ENCODE measurements around the gene RAB6B. TPM values are rescaled to one million over a fixed set of nuclear protein-coding genes. Genes with fewer than 3 reads are reported as not detected.

Gene RAB6B
- total and polyA plus RNA-seq, 2 donors (not counting 1 experiment from before 2014, with no cell fraction given), result 0.83 to 1.5 TPM

- Histone ChIP-seq H3K4me2 (ENCODE audit: extremely low read depth, insufficient read depth, low read length) (no peak overlapping the region), H3K9me3 (ENCODE audit: control insufficient read depth, insufficient read depth, low read depth, low read length) (no peaks in the 10 kb centered on the region), H4K20me1 (ENCODE audit: control insufficient read depth, extremely low read depth, insufficient read depth, low read length) (no peaks in the 10 kb centered on the region), H3K4me3 (replicated peaks in 1 of 4; ENCODE audit: control extremely low read depth in 1 of 4, insufficient read depth in 1 of 4, low read depth in 3 of 4, low read length in 4 of 4) (no peak overlapping the region), H3K79me2 (ENCODE audit: control insufficient read depth, insufficient read depth, low read length) (no peaks in the 10 kb centered on the region), H3K9ac (ENCODE audit: insufficient read depth, low read length) (no peak overlapping the region), H3K4me1 (ENCODE audit: control insufficient read depth, extremely low read depth, insufficient read depth, low read length) (peaks cover 2% of the 10 kb centered on the region), H2AFZ (ENCODE audit: low read length) (no peak overlapping the region), H3K27me3 (ENCODE audit: control insufficient read depth, insufficient read depth, low read length) (peaks cover 2% of the 10 kb centered on the region), H3K36me3 (ENCODE audit: control insufficient read depth, insufficient read depth, low read length) (no peaks in the 10 kb centered on the region), H3K27ac (ENCODE audit: insufficient read depth, low read length) (no peak overlapping the region)
- DNase-seq (ENCODE audit: low read depth in 2 of 2), result no peak
- TF ChIP-seq EZH2 (IDR thresholded peaks at IDR 0.05; ENCODE audit: low read length, missing control alignments) (no peak), CTCF (conservative IDR thresholded peaks at IDR 0.05 in 1 of 2, IDR thresholded peaks at IDR 0.05 in 1 of 2; ENCODE audit: low read depth in 1 of 2, low read length in 2 of 2) (no peak)
Observed at GRCh38 chr3:133838296-133838789, 57.3 kb downstream of the RAB6B start.

GRCh38 chr3:133837487-133838295, 58.0 kb downstream of the RAB6B start:
- no peak overlapping the region for H3K4me2 ChIP-seq (ENCODE audit: extremely low read depth, insufficient read depth, low read length)
- no peaks in the 10 kb centered on the region for H3K79me2 ChIP-seq (ENCODE audit: control insufficient read depth, insufficient read depth, low read length)
- peaks cover 2% of the 10 kb centered on the region for H3K27me3 ChIP-seq (ENCODE audit: control insufficient read depth, insufficient read depth, low read length)
- H3K4me1 ChIP-seq (ENCODE audit: control insufficient read depth, extremely low read depth, insufficient read depth, low read length), result no peaks in the 10 kb centered on the region
- no peaks in the 10 kb centered on the region for H3K9me3 ChIP-seq (ENCODE audit: control insufficient read depth, insufficient read depth, low read depth, low read length)
- H3K9ac ChIP-seq (ENCODE audit: insufficient read depth, low read length), result no peak overlapping the region
- no peak overlapping the region for H3K27ac ChIP-seq (ENCODE audit: insufficient read depth, low read length)
- no peak for TF ChIP-seq CTCF (conservative IDR thresholded peaks at IDR 0.05 in 1 of 2, IDR thresholded peaks at IDR 0.05 in 1 of 2; ENCODE audit: low read depth in 1 of 2, low read length in 2 of 2)
- TF ChIP-seq EZH2 (IDR thresholded peaks at IDR 0.05; ENCODE audit: low read length, missing control alignments), result no peak
- H4K20me1 ChIP-seq (ENCODE audit: control insufficient read depth, extremely low read depth, insufficient read depth, low read length), result no peaks in the 10 kb centered on the region
- no peak for DNase-seq (ENCODE audit: low read depth in 2 of 2)
- H3K4me3 ChIP-seq (replicated peaks in 1 of 4; ENCODE audit: control extremely low read depth in 1 of 4, insufficient read depth in 1 of 4, low read depth in 3 of 4, low read length in 4 of 4), result no peak overlapping the region
- no peaks in the 10 kb centered on the region for H3K36me3 ChIP-seq (ENCODE audit: control insufficient read depth, insufficient read depth, low read length)
- H2AFZ ChIP-seq (ENCODE audit: low read length), result no peak overlapping the region

- Histone ChIP-seq H3K4me2 (ENCODE audit: extremely low read depth, insufficient read depth, low read length) (no peak overlapping the region), H4K20me1 (ENCODE audit: control insufficient read depth, extremely low read depth, insufficient read depth, low read length) (no peaks in the 10 kb centered on the region), H2AFZ (ENCODE audit: low read length) (no peak overlapping the region), H3K9me3 (ENCODE audit: control insufficient read depth, insufficient read depth, low read depth, low read length) (no peaks in the 10 kb centered on the region), H3K9ac (ENCODE audit: insufficient read depth, low read length) (no peak overlapping the region), H3K79me2 (ENCODE audit: control insufficient read depth, insufficient read depth, low read length) (no peaks in the 10 kb centered on the region), H3K4me1 (ENCODE audit: control insufficient read depth, extremely low read depth, insufficient read depth, low read length) (no peaks in the 10 kb centered on the region), H3K36me3 (ENCODE audit: control insufficient read depth, insufficient read depth, low read length) (no peaks in the 10 kb centered on the region), H3K27ac (ENCODE audit: insufficient read depth, low read length) (no peak overlapping the region), H3K27me3 (ENCODE audit: control insufficient read depth, insufficient read depth, low read length) (peaks cover 2% of the 10 kb centered on the region), H3K4me3 (replicated peaks in 1 of 4; ENCODE audit: control extremely low read depth in 1 of 4, insufficient read depth in 1 of 4, low read depth in 3 of 4, low read length in 4 of 4) (no peak overlapping the region)
- DNase-seq (ENCODE audit: low read depth in 2 of 2), result no peak
- TF ChIP-seq EZH2 (IDR thresholded peaks at IDR 0.05; ENCODE audit: low read length, missing control alignments) (no peak), CTCF (conservative IDR thresholded peaks at IDR 0.05 in 1 of 2, IDR thresholded peaks at IDR 0.05 in 1 of 2; ENCODE audit: low read depth in 1 of 2, low read length in 2 of 2) (no peak)
Observed at GRCh38 chr3:133836497-133837158, 59.1 kb downstream of the RAB6B start.
